GM13976 (cell line): ENCODE data around the gene VWA5A.

Source experiments
- DNase-seq: peaks from one replicate; pipeline ENCODE4 v3.0.0; 2012; ENCODE audit warnings: low spot score
- in situ Hi-C: fragments of 300-500 bp; cut with MboI; formaldehyde crosslinking; loops from one replicate; pipeline ENCODE4 v1.12.0; 2022; ENCODE audit warnings: low sequenced_read_pairs, mixed read lengths, inconsistent platforms; ENCODE audit not compliant: unreplicated experiment
- TF ChIP-seq, protein P1 (sequence below): IDR thresholded peaks from 2 replicates; pipeline ENCODE4 v1.5.1; 2012; ENCODE audit warnings: borderline replicate concordance, mild to moderate bottlenecking; ENCODE audit not compliant: insufficient read depth; ENCODE audit errors: extremely low read depth, missing control alignments, control extremely low read depth

The VWA5A gene

DNA sequence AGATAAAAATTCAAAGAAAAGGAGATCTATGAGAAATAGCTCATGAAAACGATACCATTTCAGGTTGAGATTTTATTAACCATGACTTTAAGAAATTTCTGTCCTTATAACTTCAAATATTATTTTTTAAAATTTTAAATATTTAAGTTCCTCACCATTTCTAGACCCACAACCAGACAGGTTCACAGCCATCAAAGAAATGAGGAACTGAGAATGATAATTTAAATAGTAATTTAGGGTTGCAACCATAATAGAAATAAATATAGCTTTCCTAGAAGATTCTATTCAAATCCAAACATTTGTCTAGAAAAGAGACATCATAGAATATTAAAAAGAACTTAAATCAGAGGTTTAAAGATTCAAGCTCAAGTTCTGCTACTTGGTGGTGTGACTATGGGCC is 5.9 kb upstream of the VWA5A start:
- in situ Hi-C loops: no loop called here
- TF ChIP-seq, protein P1, sequence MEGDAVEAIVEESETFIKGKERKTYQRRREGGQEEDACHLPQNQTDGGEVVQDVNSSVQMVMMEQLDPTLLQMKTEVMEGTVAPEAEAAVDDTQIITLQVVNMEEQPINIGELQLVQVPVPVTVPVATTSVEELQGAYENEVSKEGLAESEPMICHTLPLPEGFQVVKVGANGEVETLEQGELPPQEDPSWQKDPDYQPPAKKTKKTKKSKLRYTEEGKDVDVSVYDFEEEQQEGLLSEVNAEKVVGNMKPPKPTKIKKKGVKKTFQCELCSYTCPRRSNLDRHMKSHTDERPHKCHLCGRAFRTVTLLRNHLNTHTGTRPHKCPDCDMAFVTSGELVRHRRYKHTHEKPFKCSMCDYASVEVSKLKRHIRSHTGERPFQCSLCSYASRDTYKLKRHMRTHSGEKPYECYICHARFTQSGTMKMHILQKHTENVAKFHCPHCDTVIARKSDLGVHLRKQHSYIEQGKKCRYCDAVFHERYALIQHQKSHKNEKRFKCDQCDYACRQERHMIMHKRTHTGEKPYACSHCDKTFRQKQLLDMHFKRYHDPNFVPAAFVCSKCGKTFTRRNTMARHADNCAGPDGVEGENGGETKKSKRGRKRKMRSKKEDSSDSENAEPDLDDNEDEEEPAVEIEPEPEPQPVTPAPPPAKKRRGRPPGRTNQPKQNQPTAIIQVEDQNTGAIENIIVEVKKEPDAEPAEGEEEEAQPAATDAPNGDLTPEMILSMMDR: no peak

DNA sequence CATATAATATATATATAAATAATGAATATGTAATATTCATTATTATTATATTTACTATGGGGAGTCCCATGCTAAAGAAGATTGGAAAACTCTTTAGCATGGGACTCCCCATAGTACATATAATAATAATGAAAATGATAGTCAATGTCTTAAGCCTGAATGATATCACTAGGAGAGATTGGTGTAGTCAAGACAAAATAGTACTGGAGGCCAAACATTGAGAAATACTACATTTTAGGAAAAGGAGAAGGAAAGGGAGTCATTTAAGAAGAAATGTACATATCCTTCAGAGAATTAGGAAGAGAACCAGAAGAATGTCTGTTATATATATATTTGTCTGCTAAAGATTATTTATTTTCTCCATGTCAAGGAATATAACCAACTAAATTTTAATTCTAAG is 5.0 kb upstream of the VWA5A start:
- DNase-seq: no peak
- in situ Hi-C loops: no loop called here
- TF ChIP-seq, protein P1: no peak

More for the DNA sequence above, 5.9 kb upstream of the VWA5A start:
- no peak for DNase-seq

DNA sequence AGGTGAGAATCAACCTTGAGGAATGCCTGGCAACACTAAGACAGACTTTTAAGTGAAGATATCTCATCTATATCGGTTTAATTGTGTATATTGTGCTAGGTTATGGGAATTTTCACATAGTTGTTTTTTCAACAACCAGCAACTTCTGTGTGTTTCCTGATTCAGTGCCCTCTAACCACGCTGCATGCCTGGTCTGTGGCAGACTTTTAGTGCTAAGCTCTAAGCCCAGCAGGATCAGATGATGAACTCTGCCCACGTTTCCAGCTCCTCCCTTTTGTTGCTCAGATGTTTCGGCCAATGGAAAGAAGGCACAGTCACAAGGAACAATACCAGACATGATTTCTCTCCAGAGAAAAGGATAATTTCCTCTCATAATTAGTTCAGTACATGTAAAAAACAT is 1.4 kb upstream of the VWA5A start:
- in situ Hi-C loops: no loop called here
- TF ChIP-seq, protein P1: no peak
- no peak for DNase-seq

GRCh38 chr11:124115782-124116616 is 749 bp downstream of the VWA5A start:
- no peak for DNase-seq
- TF ChIP-seq, protein P1: no peak
- in situ Hi-C loops: no loop called here

GRCh38 chr11:124119103-124119502 is 3.9 kb downstream of the VWA5A start:
- DNase-seq: no peak
- in situ Hi-C loops: no loop called here

DNA sequence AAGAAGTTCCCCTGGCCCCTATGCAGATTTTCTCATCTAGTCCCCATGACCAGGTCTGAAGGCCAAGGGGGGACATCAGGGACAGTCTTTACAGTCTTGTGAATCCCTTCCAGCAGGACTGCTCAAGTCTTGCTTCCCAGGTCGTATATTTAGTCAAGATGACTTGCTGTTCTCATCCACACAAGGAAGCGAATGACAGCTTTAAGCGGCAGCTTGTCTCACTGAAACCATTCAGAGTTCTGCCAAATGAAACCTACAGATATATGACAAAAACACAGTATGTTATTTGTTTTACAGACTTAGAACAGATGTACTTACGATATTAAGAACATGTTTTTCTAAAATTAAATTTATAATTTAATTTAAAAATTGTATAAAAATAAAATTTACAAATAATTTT is 5.6 kb downstream of the VWA5A start:
- TF ChIP-seq, protein P1: no peak
- no peak for DNase-seq
- in situ Hi-C loops: no loop called here

More at GRCh38 chr11:124119103-124119502, 3.9 kb downstream of the VWA5A start:
- TF ChIP-seq, protein P1: no peak
